ENCODE results near the gene MAP3K20. TPM values are rescaled to one million over a fixed set of nuclear protein-coding genes. Genes with fewer than 3 reads are reported as not detected.

The MAP3K20 gene
- total and polyA plus RNA-seq, 2 donors (not counting 3 experiments of a cell fraction or from before 2014, with no cell fraction given), result 7.8 to 31.5 TPM

- no TSS peak for BruUV-seq (replicated peaks)
- no peak overlapping the region for H2AFZ ChIP-seq (ENCODE audit: low read depth, low read length)
- dilution Hi-C loops (cut with MboI; ENCODE audit: extremely low pct_ligation_motif_present, low sequenced_read_pairs) (no loop called here), intact Hi-C loops (cut with micrococcal nuclease) (no loop called here)
- H3K9me1 ChIP-seq (replicated peaks; ENCODE audit: control insufficient read depth, extremely low read depth, insufficient read depth, low read length), result no peaks in the 10 kb centered on the region
- H3K4me1 ChIP-seq (ENCODE audit: control insufficient read depth, extremely low read depth, insufficient read depth, low read length), result no peaks in the 10 kb centered on the region
- no peaks in the 10 kb centered on the region for H3K9me3 ChIP-seq (replicated peaks; ENCODE audit: control insufficient read depth, insufficient read depth, low read length)
- H3K4me2 ChIP-seq (ENCODE audit: insufficient read depth, low read length), result no peak overlapping the region
- no peaks in the 10 kb centered on the region for H3K36me3 ChIP-seq (ENCODE audit: control insufficient read depth in 2 of 2, extremely low read depth in 1 of 2, insufficient read depth in 2 of 2, low read length in 2 of 2)
- H3K79me2 ChIP-seq (ENCODE audit: control insufficient read depth, insufficient read depth, low read length), result no peaks in the 10 kb centered on the region
- FAIRE-seq (no peak), DNase-seq (ENCODE audit: low read depth, low spot score) (no peak)
- H3K27me3 ChIP-seq (ENCODE audit: control insufficient read depth in 2 of 2, insufficient read depth in 2 of 2, low read length in 2 of 2), result peaks cover 4 to 6% of the 10 kb centered on the region in 2 experiments
- no peak overlapping the region for H3K4me3 ChIP-seq (replicated peaks in 1 of 3; ENCODE audit: insufficient read depth in 1 of 3, low read depth in 1 of 3, low read length in 3 of 3)
- no peak overlapping the region for H3K27ac ChIP-seq (ENCODE audit: insufficient read depth, low read depth, low read length)
- CTCF ChIA-PET, result interaction anchor here (0.6 to 1.4 kb wide), 3 partner anchors 9 to 42 kb away, joined by 3 to 4 read pairs (median 3); no protein-coding TSS in a partner anchor
- H4K20me1 ChIP-seq (replicated peaks; ENCODE audit: control insufficient read depth, extremely low read depth, insufficient read depth, low read length), result no peaks in the 10 kb centered on the region
- H3K9ac ChIP-seq (replicated peaks; ENCODE audit: extremely low read depth, insufficient read depth, low read length), result no peak overlapping the region
- TF ChIP-seq POLR2AphosphoS5 (IDR thresholded peaks at IDR 0.05; ENCODE audit: insufficient read depth, low read depth, low read length) (no peak), EZH2 (IDR thresholded peaks at IDR 0.05; ENCODE audit: borderline replicate concordance, low read depth, low read length, severe bottlenecking) (no peak), JUN (IDR thresholded peaks at IDR 0.05; ENCODE audit: borderline replicate concordance, insufficient read depth, insufficient read length, low read depth) (no peak), CTCF (IDR thresholded peaks at IDR 0.05; ENCODE audit: extremely low read depth in 1 of 2, insufficient read depth in 1 of 2, low read depth in 1 of 2, low read length in 2 of 2) (no peak), GATA2 (IDR thresholded peaks at IDR 0.05; ENCODE audit: insufficient read depth, insufficient read length, low read depth, low read length) (no peak), MYC (IDR thresholded peaks at IDR 0.05; ENCODE audit: low read depth, low read length) (no peak), POLR2A (IDR thresholded peaks at IDR 0.05; ENCODE audit: low read depth, low read length) (no peak), FOS (IDR thresholded peaks at IDR 0.05; ENCODE audit: borderline replicate concordance, insufficient read depth, low read length) (no peak), MAX (IDR thresholded peaks at IDR 0.05; ENCODE audit: insufficient read depth, insufficient read length) (no peak)
- POLR2A ChIA-PET, result no interaction called here
Observed at GRCh38 chr2:173282795-173283545, 207.3 kb downstream of the MAP3K20 start.
